Heart right ventricle (tissue), 16 donors: ENCODE data around the gene GPER1. TPM values are rescaled to one million over a fixed set of nuclear protein-coding genes. Genes with fewer than 3 reads are reported as not detected.

Experiments used
- ATAC-seq, 8 donors: fragments of 200-7000 bp; cut with Tn5 transposase; one replicate each; pipeline ENCODE4 v1.9.1; 2020; ENCODE audit warnings: mild to moderate bottlenecking in 8 of 8, moderate library complexity in 8 of 8, moderate number of reproducible peaks in 1 of 8
- DNase-seq, 2 donors: peaks; one replicate each; pipeline ENCODE4 v3.0.0-alpha.2; 2020
- H3K27ac ChIP-seq, 10 donors: fragments of 200-600 bp; sonication (generic) in 2 of 10; one replicate each; pipeline versions ENCODE4 v1.5.0 to v1.8.0; 2020 to 2022; ENCODE audit warnings: mild to moderate bottlenecking in 3 of 10
- H3K27me3 ChIP-seq, 7 donors: fragments of 200-600 bp; one replicate each; pipeline ENCODE4 v1.8.0; 2021 to 2022; ENCODE audit warnings: mild to moderate bottlenecking in 2 of 7
- H3K36me3 ChIP-seq, 9 donors: fragments of 200-600 bp; sonication (generic) in 1 of 9; one replicate each; pipeline versions ENCODE4 v1.5.0 to v1.8.0; 2020 to 2022; ENCODE audit warnings: mild to moderate bottlenecking in 2 of 9
- H3K4me1 ChIP-seq, 9 donors: fragments of 200-600 bp; sonication (generic) in 1 of 9; one replicate each; pipeline versions ENCODE4 v1.5.0 to v1.8.0; 2020 to 2022; ENCODE audit warnings: mild to moderate bottlenecking in 4 of 9
- H3K4me3 ChIP-seq, 10 donors: fragments of 200-600 bp; sonication (generic) in 2 of 10; one replicate each; pipeline versions ENCODE4 v1.5.0 to v1.8.0; 2020 to 2022; ENCODE audit warnings: mild to moderate bottlenecking in 7 of 10, moderate library complexity in 2 of 10
- H3K9me3 ChIP-seq, 11 donors: fragments of 200-600 bp in 10 of 11; sonication (generic) in 2 of 11; one replicate each; pipeline versions ENCODE4 v1.5.0 to v1.8.0; 2013 to 2022; ENCODE audit warnings: mild to moderate bottlenecking in 2 of 11, control low read depth in 1 of 11, moderate library complexity in 1 of 11
- CTCF ChIP-seq, 9 donors: fragments of 200-600 bp; sonication (generic) in 2 of 9; IDR thresholded peaks; one replicate each; pipeline versions ENCODE4 v1.5.0 to v1.8.0; 2021 to 2022; ENCODE audit warnings: antibody characterized with exemption in 9 of 9, mild to moderate bottlenecking in 5 of 9, moderate library complexity in 1 of 9
- WGBS, 2 donors: extraction: QIAGEN DNeasy Blood & Tissue Kit; methylation state at CpG; one replicate each; pipeline ENCODE4 v1.1.7; 2013; ENCODE audit warnings: inconsistent platforms in 1 of 2; 5-methylcytosine and 5-hydroxymethylcytosine counted together
- intact Hi-C, 10 donors: fragments of 100-400 bp; cut with DNase I; formaldehyde crosslinking; loops; one replicate each; pipeline versions ENCODE4 v1.11.1 to v1.14.2; 2022
- polyA plus RNA-seq, 2 donors: library from polyadenylated mRNA; stranded (reverse); fragments of 200-250 nt; gene quantifications; one replicate each; pipeline ENCODE4 v1.2.3, GENCODE V29; 2013
- total RNA-seq, 10 donors: library from RNA; stranded (reverse); fragmentation: NEBNext Ultra II Directional in 3 of 10; extraction: Animal tissue kit (Norgen Biotek cat#: 25700) in 3 of 10; gene quantifications; one replicate each; pipeline versions ENCODE4 v1.2.1 to v1.2.4, GENCODE V29; 2021 to 2023
- donor health status: Arrhythmogenic right ventricular cardiomyopathy.
- donor health status: ischemic (EF 13 %, LVEDD 7.1; RV severe dilation, severe dysfunction).
- donor health status: healthy with polysubstance abuse.
- donor health status: DM: no; HTN: yes; CAD: no.
- donor health status: DM: no; HTN: no; CAD: no.
- donor health status: ischemic (EF 25% LVEDD 6.9; RV normal size, moderate dysfunction).
- donor health status: ischemic (EF 25% LVEDD 5.7; RV mildly dilated, moderate dysfunction).
- donor health status: healthy.
- donor health status: DM: yes; HTN: yes; CAD: no.
- donor health status: Ischemic cardiomyopathy.
- donor health status: ischemic (EF 35%, LVEDD 5.7; RV mildly dilated, moderate dysfunction).
- donor health status: nonischemic (EF 11% LVEDD 7.7; RV severe dilation, severe dysfunction).
- donor health status: DM: yes; HTN: yes; CAD: no.
- donor health status: PGD.
- donor health status: ischemic (EF 29% LVEDD 5.4; RV normal size, mild dysfunction).
- donor health status: nonischemic (EF 23%, LVEDD 6.1; RV moderate dilation, normal function).

Gene GPER1
- total and polyA plus RNA-seq, 12 donors, result 1.1 to 4.7 (median 1.9) TPM

- no peak overlapping the region for H3K27ac ChIP-seq
- no peaks in the 10 kb centered on the region for H3K27me3 ChIP-seq
- H3K4me1 ChIP-seq, result peaks cover 11 to 35% (median 25%) of the 10 kb centered on the region in 9 donors
- no peak for DNase-seq
- no peaks in the 10 kb centered on the region for H3K9me3 ChIP-seq
- no peak for ATAC-seq
- H3K4me3 ChIP-seq, result no peak overlapping the region
- intact Hi-C loops, result no loop called here
- peaks cover 0 to 34% (median 8%) of the 10 kb centered on the region in 9 donors for H3K36me3 ChIP-seq
- WGBS, 2 donors, result 95 to 98% methylated on average over 18 of the region's 18 CpGs
- no peak for TF ChIP-seq CTCF (IDR thresholded peaks at IDR 0.05)
These were observed 3.7 kb downstream of the GPER1 start for GRCh38 chr7:1091644-1092027.

- Histone ChIP-seq H3K27me3 (no peaks in the 10 kb centered on the region), H3K36me3 (peaks cover 0 to 34% (median 8%) of the 10 kb centered on the region in 9 donors), H3K9me3 (no peaks in the 10 kb centered on the region), H3K4me3 (no peak overlapping the region), H3K4me1 (peaks cover 10 to 31% (median 20%) of the 10 kb centered on the region in 9 donors), H3K27ac (no peak overlapping the region)
- ATAC-seq (no peak), DNase-seq (no peak)
- intact Hi-C loops, result no loop called here
- WGBS, 2 donors, result 95 to 97% methylated on average over 40 of the region's 40 CpGs
- no peak for TF ChIP-seq CTCF (IDR thresholded peaks at IDR 0.05)
These were observed 4.3 kb downstream of the GPER1 start for GRCh38 chr7:1092161-1092632.

- Histone ChIP-seq H3K27me3 (no peaks in the 10 kb centered on the region), H3K4me1 (peaks cover 4 to 24% (median 12%) of the 10 kb centered on the region in 9 donors), H3K36me3 (peaks cover 0 to 34% (median 8%) of the 10 kb centered on the region in 9 donors), H3K27ac (no peak overlapping the region), H3K9me3 (no peaks in the 10 kb centered on the region), H3K4me3 (no peak overlapping the region)
- WGBS, 2 donors, result 94% methylated on average over 40 of the region's 40 CpGs
- ATAC-seq (no peak), DNase-seq (no peak)
- intact Hi-C loops, result no loop called here
- TF ChIP-seq CTCF (IDR thresholded peaks at IDR 0.05), result no peak
These were observed 5.0 kb downstream of the GPER1 start for GRCh38 chr7:1092806-1093501.

- intact Hi-C loops, result no loop called here
- WGBS, 2 donors, result 79 to 86% methylated on average over 14 of the region's 14 CpGs
- H3K27me3 ChIP-seq, result no peaks in the 10 kb centered on the region
- H3K27ac ChIP-seq, result no peak overlapping the region
- H3K36me3 ChIP-seq, result peaks cover 0 to 34% (median 8%) of the 10 kb centered on the region in 9 donors
- H3K9me3 ChIP-seq, result no peaks in the 10 kb centered on the region
- ATAC-seq (no peak), DNase-seq (no peak)
- no peak overlapping the region for H3K4me3 ChIP-seq
- peaks cover 0 to 18% (median 9%) of the 10 kb centered on the region in 9 donors for H3K4me1 ChIP-seq
- no peak for TF ChIP-seq CTCF (IDR thresholded peaks at IDR 0.05)
These were observed 5.6 kb downstream of the GPER1 start for GRCh38 chr7:1093502-1093843.
